ENCODE measurements around the gene UBE2Q2. TPM values are rescaled to one million over a fixed set of nuclear protein-coding genes. Genes with fewer than 3 reads are reported as not detected.

Gene UBE2Q2
- total RNA-seq, 4 donors from 2014 or later = 64.3 to 76.7 (median 73.3) TPM

DNA sequence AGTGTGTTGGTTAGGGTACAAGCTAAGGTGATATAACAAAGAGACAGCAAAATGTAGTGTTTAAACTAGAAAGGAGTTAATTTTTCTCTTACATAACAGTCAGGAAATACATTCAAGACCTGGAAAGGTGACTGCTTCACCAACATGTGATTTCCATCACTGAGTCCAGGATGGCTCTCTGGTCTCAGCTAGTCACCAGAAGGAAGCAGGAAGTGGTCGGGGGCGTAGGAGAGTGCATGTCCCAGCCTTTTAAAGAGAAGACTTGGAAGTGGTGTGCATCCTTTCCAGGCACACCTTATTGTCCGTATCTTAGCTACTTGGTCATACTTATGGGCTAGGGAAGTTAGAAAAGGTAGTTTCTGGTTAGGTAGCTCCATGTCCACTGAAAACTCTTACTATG, 11.1 kb upstream of the UBE2Q2 start:
- WGBS = 86% methylated on average over 3 of the region's 3 CpGs
- Histone ChIP-seq H3K4me1 (peaks cover 0 to 4% (median 0%) of the 10 kb centered on the region in 4 donors), H3K4me3 (no peak overlapping the region), H3K27me3 (peaks cover 0 to 5% (median 0%) of the 10 kb centered on the region in 4 donors), H3K27ac (replicated peaks in 1 of 4) (no peak overlapping the region), H3K36me3 (no peaks in the 10 kb centered on the region), H3K9me3 (no peaks in the 10 kb centered on the region)
- intact Hi-C loops (cut with DNase I) = no loop called here
- no peak for TF ChIP-seq CTCF (IDR thresholded peaks at IDR 0.05)
- no peak for TF ChIP-seq POLR2A (IDR thresholded peaks at IDR 0.05; ENCODE audit: low read depth)
- TF ChIP-seq POLR2AphosphoS5 (IDR thresholded peaks at IDR 0.05) = no peak
- no peak for TF ChIP-seq EP300 (IDR thresholded peaks at IDR 0.05)
- DNase-seq (ENCODE audit: extremely low spot score) = peak; percentile 37

GRCh38 chr15:75834021-75834420, 9.2 kb upstream of the UBE2Q2 start:
- DNase-seq (ENCODE audit: extremely low spot score) = peak; percentile 70
- H3K4me3 ChIP-seq = no peak overlapping the region
- 89% methylated on average over 2 of the region's 2 CpGs for WGBS
- H3K36me3 ChIP-seq = no peaks in the 10 kb centered on the region
- intact Hi-C loops (cut with DNase I) = no loop called here
- no peak overlapping the region for H3K27ac ChIP-seq (replicated peaks in 1 of 4)
- H3K27me3 ChIP-seq = no peaks in the 10 kb centered on the region
- TF ChIP-seq POLR2A (IDR thresholded peaks at IDR 0.05; ENCODE audit: low read depth) = no peak
- no peak for TF ChIP-seq POLR2AphosphoS5 (IDR thresholded peaks at IDR 0.05)
- TF ChIP-seq CTCF (IDR thresholded peaks at IDR 0.05) = no peak
- no peak for TF ChIP-seq EP300 (IDR thresholded peaks at IDR 0.05)
- peaks cover 0 to 4% (median 0%) of the 10 kb centered on the region in 4 donors for H3K4me1 ChIP-seq
- no peaks in the 10 kb centered on the region for H3K9me3 ChIP-seq

- no peak for DNase-seq (ENCODE audit: extremely low spot score)
- Histone ChIP-seq H3K4me1 (peaks cover 9 to 10% (median 10%) of the 10 kb centered on the region in 4 donors), H3K27ac (replicated peaks in 1 of 4) (peak overlapping the region in 1 of 4 donors; percentile 20), H3K9me3 (no peaks in the 10 kb centered on the region), H3K36me3 (no peaks in the 10 kb centered on the region), H3K4me3 (no peak overlapping the region), H3K27me3 (no peaks in the 10 kb centered on the region)
- intact Hi-C loops (cut with DNase I) = no loop called here
- TF ChIP-seq EP300 (IDR thresholded peaks at IDR 0.05) (no peak), POLR2AphosphoS5 (IDR thresholded peaks at IDR 0.05) (no peak), CTCF (IDR thresholded peaks at IDR 0.05) (no peak), POLR2A (IDR thresholded peaks at IDR 0.05; ENCODE audit: low read depth) (no peak)
- WGBS = 28% methylated on average over 2 of the region's 2 CpGs
Measured at GRCh38 chr15:75835990-75836958, 7.0 kb upstream of the UBE2Q2 start.

DNA sequence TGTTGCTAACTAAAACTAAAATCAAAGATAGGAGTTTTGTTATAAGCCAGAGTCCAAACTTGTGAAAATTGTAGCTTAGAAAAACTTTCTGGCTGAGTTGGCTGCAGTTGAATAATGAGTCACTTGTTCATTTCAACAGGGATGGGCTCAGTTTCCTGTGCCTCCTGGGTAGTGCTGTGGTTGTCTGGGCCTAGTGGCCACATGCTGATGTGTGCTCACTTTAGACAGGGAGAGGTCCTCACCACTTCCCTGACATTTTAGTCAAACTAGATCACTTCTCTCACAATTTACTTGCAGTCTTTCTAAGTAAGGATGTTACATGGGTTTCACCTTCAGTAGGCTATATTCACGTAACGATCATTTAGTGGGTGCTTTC, 6.3 kb upstream of the UBE2Q2 start:
- intact Hi-C loops (cut with DNase I) = no loop called here
- no peak for DNase-seq (ENCODE audit: extremely low spot score)
- Histone ChIP-seq H3K4me3 (no peak overlapping the region), H3K4me1 (peaks cover 10 to 16% (median 14%) of the 10 kb centered on the region in 4 donors), H3K27me3 (no peaks in the 10 kb centered on the region), H3K9me3 (no peaks in the 10 kb centered on the region), H3K27ac (replicated peaks in 1 of 4) (peak overlapping the region in 1 of 4 donors; percentile 20), H3K36me3 (no peaks in the 10 kb centered on the region)
- TF ChIP-seq POLR2AphosphoS5 (IDR thresholded peaks at IDR 0.05) (peak in 1 of 2 donors; percentile 16), EP300 (IDR thresholded peaks at IDR 0.05) (no peak)
- WGBS = 84% methylated on average over 2 of the region's 2 CpGs

DNA sequence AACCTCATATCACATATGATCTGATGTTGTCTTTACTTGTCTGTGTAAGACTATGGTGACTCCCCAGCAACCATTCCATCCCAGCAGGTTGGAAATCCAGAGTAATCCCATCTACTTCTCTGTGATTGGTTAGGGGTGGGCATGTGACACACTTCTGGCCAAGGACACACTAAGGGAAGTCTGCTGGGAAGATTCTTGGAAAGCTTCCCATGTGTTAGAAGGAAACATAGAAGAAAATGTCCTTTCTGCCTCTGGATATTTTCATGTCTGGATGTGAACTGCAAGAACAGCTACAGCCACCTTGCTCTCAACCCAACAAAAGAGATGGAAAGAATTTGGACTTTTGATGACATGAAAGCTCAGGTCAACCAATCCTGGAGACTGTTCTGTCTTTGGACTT, 2.6 kb upstream of the UBE2Q2 start:
- peak in 1 of 2 donors; percentile 41 for TF ChIP-seq POLR2AphosphoS5 (IDR thresholded peaks at IDR 0.05)
- TF ChIP-seq POLR2A (IDR thresholded peaks at IDR 0.05; ENCODE audit: low read depth) = no peak
- no peak for TF ChIP-seq EP300 (IDR thresholded peaks at IDR 0.05)
- no peak for TF ChIP-seq CTCF (IDR thresholded peaks at IDR 0.05)
- Histone ChIP-seq H3K27ac (replicated peaks in 1 of 4) (peak overlapping the region; percentile 5 to 50 (median 20)), H3K27me3 (no peaks in the 10 kb centered on the region), H3K4me1 (peaks cover 22 to 41% (median 34%) of the 10 kb centered on the region in 4 donors), H3K9me3 (no peaks in the 10 kb centered on the region), H3K4me3 (no peak overlapping the region), H3K36me3 (no peaks in the 10 kb centered on the region)
- intact Hi-C loops (cut with DNase I) = loop anchor here (5.0 kb wide), 1 partner anchor 62 kb away; the partner anchor contains the start of gene FBXO22
- DNase-seq (ENCODE audit: extremely low spot score) = no peak
